Middle frontal gyrus (tissue), 1 donor: Measurements from ENCODE around the gene PPIL4.

ENCODE experiments used
- DNase-seq: peaks from one replicate; pipeline ENCODE4 v3.0.0-alpha.2; 2015; ENCODE audit warnings: low spot score; ENCODE audit errors: extremely low spot score

PPIL4 gene, protein sequence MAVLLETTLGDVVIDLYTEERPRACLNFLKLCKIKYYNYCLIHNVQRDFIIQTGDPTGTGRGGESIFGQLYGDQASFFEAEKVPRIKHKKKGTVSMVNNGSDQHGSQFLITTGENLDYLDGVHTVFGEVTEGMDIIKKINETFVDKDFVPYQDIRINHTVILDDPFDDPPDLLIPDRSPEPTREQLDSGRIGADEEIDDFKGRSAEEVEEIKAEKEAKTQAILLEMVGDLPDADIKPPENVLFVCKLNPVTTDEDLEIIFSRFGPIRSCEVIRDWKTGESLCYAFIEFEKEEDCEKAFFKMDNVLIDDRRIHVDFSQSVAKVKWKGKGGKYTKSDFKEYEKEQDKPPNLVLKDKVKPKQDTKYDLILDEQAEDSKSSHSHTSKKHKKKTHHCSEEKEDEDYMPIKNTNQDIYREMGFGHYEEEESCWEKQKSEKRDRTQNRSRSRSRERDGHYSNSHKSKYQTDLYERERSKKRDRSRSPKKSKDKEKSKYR

GRCh38 chr6:149545754-149546471 is at the start of gene PPIL4:
Gene PPIL4 (minus strand): TSS chr6:149546043. CDS start chr6:149546005, 38 bp downstream.
- DNase-seq = peak; percentile 92

DNA sequence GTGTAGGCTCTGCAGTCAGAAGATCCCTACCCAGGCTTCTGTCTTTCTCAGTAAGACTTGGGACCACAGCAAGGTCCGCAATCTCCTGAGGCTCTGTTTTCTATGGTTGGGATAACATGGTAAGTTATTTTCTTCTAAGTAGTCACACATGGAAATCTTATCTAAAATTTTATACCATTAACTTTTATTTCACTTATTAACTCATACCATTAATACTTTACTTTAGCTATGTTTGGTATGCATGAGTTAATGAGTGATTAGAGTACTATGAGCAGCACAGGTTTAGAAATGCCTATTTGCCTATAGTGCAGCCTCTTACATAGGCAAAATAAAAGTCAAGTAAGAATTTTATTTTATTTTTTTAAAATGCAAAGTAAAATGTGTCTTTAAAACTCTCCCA is 47.6 kb upstream of the PPIL4 start:
- no peak for DNase-seq

DNA sequence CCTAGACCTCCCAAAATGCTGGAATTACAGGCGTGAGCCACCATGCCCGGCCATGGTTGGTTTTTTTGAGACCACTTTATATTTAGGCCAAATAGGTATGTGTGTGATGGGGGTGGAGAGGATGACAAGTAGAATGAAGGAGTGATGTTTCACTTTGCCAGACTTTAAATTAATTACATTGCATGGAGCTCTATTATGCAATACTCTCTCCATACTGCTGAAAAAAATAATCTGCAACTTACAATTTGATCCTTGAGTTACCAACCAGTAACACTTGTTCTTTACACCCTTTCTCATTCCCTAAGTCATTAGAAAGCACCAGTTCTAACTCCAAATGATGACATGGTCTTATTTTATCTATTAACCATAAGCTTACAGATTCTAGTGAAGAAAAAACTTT is 47.1 kb upstream of the PPIL4 start:
- no peak for DNase-seq

- DNase-seq = no peak
Measured at GRCh38 chr6:149586149-149586548, 40.3 kb upstream of the PPIL4 start.

GRCh38 chr6:149581349-149581748 is 35.5 kb upstream of the PPIL4 start:
- DNase-seq = no peak

DNA sequence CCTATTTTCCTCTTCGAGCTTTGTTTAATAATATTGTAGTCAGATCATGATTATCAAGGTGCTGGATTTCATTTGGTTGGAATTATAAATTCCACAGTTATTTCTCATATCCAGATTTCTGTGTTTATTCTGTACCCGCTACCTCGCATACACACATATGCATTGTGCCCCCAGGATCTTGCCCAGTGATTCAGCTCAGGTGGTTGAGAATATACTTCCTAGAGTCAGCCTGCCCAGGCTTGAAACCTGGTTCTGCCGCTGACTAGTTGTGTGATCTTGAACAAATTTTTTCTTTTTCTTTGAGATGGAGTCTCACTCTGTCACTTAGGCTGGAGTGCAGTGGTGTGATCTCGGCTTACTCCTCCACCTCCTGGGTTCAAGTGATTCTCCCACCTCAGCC is 35.0 kb upstream of the PPIL4 start:
- no peak for DNase-seq

- DNase-seq = no peak
Measured at GRCh38 chr6:149567945-149568585, 22.2 kb upstream of the PPIL4 start.

DNA sequence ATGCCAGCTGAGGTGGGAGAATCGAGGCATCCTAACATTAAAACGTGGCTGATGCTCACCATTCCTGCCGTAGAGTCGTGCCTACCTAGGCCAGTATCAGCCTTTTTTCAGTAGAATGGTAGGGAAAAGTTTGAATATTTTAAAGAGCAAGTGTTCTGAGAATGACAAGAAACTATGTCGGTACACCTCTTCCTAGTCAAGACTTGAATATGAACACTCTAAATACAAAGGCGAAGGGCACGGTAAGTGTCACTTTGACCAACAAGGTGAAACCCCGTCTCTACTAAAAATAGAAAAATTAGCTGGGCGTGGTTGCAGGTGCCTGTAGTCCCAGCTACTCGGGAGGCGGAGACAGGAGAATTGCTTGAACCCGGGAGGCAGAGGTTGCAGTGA is 21.3 kb upstream of the PPIL4 start:
- DNase-seq = no peak

DNA sequence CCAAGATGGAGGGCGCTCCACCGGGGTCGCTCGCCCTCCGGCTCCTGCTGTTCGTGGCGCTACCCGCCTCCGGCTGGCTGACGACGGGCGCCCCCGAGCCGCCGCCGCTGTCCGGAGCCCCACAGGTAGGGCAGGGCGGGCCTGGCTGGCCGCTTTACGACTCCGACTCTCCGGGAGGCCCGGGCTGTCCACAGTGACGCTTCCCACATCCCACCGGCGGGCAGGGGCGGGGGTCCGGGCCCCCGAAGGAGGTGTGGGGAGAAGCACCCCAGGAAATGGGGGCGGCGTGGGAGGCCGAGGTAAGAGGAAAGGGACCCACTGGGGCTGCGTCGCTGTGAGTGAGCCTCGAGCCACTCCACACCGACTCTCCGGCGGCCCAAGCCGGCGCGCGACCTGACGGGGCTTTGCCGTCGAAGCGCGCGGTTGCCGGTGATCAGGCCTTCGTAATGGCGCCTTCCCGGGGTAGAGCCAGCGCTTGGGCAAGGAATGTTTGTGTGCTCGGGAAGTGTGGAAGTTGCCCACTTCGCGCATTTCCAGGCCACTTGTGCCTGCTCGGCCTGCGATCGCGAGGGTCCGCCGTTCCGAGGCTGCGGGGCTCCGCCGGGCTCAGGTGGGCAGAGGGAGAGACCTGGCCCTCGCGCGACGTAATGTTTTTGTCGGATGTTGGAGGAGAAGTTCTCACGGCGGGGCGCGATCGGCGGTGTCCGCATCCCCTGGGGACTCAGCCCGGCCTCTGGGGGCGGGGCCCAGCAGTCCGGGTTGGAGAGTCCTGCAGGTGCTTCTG is 20.8 kb upstream of the PPIL4 start:
- DNase-seq = no peak

GRCh38 chr6:149565527-149566409 is 19.9 kb upstream of the PPIL4 start, which contains the start of gene GINM1:
Gene GINM1 (plus strand): TSS chr6:149566375. CDS start chr6:149566415, 40 bp downstream.
- peak; percentile 91 for DNase-seq

DNA sequence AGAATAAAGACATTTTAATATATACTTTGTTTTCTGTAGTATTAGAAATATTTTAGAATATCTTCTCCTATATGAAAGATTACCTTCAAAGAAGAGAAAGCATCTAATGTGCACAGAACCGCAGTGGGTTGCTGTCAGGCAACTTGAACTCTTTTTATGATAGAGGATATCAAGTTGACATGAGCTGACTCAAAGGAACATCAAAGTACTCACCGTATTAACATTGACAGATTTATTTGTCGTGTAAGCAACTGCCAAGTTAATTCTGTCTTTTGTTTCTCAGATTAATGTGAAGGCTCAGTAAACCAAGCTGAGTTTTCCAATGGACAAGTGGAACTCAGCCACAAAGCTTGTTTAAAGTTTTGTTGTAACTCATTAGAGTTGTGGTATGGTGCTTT is 18.1 kb upstream of the PPIL4 start:
- DNase-seq = no peak

DNA sequence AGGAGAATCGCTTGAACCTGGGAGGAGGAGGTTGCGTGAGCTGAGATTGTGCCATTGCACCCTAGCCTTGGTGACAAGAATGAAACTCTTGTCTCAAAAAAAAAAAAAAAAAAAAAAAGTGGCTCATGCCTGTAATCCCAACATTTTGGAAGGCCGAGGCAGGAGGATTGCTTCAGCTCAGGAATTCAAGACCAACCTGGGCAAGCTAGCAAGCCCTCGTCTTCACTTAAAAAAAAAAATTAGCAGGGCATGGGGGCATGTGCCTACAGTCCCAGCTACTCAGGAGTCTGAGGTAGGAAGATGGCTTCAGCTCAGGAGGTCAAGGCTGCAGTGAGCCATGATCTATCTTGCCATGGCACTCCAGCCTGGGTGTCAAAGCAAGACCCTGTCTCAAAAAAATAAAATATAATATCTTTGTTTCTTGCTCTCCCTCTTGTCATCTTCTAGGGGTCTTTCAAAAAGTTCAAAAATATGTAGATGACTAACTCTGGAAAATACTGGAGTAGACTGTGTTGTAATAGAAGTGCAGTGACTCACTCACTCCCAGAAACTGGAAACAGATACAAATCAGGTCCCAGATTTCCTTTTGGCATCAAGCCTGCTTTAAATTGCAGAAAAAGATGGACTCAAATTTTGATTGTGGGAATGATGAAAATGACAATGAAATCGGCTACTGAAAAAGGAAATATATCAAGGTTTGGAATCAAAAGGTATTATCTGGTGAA is 17.5 kb upstream of the PPIL4 start:
- DNase-seq = no peak

DNA sequence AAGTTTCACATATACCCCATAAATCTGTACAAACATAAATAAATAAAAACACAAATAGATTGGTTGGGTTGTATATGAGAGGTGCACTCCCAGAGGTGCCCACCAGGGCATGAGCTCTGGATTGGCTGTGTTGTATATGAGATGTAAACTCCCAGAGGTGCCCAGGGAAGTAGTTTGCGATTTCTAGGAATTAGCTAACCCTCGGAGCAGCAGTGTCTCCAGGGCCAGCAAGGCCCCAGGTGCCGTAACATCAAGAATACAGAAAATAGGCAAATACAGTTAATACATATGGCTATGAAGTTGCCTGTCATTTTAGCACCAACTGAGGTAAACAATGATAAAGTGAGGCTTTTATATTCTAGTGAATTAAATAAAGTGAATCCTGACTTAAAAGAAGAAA is 14.9 kb upstream of the PPIL4 start:
- DNase-seq = no peak

- DNase-seq = no peak
Measured at GRCh38 chr6:149559389-149559788, 13.5 kb upstream of the PPIL4 start.

- no peak for DNase-seq
Measured at GRCh38 chr6:149558029-149558428, 12.2 kb upstream of the PPIL4 start.

GRCh38 chr6:149551920-149552319 is 6.1 kb upstream of the PPIL4 start:
- DNase-seq = no peak

GRCh38 chr6:149545258-149545753 is 537 bp downstream of the PPIL4 start:
- DNase-seq = no peak

DNA sequence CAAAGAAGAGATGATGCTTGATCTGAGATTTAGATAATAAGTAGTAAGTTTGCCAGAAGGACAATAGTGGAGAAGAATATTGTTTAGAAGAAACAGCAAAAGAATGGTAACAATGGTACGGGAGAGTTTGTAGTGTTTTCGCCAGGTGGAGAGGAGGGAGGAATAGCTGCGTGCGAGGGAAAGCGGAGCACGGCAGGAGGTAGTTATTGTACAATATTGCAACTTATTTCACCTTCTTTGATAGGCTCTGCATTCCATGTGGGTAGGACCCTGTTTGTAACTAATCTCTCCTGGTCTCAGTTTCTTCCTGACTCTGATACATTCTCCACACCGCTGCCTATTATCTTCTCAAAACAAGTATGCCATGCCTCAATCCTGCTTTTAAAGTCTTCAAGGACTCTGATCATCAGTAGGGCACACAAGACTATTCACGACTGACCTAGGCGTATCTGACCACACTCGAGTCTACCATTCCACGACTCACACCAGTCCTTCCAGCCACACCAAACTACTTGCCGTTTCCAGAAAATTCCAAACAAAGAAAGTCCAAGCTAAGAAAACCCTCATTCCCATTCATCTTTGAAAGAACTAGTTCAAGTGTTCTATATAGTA is 1.1 kb downstream of the PPIL4 start:
- DNase-seq = no peak

DNA sequence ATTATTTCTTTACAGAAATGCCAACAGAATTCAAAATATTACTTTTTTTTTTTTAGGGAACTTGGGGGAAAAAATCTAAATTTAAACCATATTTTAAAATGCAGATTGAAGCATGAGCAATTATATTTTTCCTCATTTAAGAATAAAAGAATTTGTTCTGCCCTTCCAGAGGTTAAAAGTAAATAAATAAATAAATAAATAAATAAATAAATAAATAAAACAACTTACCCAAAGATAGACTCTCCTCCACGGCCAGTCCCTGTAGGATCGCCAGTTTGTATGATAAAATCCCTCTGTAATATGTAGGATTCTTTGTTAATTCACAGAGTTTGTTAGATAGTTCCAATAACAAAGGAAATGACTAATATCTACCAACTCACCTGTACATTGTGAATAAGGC is 4.7 kb downstream of the PPIL4 start:
- DNase-seq = no peak
